ENCODE data around the gene SUCNR1. TPM values are rescaled to one million over a fixed set of nuclear protein-coding genes. Genes with fewer than 3 reads are reported as not detected.

Gene SUCNR1
- total RNA-seq, 2 donors from 2014 or later = 0.26 to 0.33 TPM

DNA sequence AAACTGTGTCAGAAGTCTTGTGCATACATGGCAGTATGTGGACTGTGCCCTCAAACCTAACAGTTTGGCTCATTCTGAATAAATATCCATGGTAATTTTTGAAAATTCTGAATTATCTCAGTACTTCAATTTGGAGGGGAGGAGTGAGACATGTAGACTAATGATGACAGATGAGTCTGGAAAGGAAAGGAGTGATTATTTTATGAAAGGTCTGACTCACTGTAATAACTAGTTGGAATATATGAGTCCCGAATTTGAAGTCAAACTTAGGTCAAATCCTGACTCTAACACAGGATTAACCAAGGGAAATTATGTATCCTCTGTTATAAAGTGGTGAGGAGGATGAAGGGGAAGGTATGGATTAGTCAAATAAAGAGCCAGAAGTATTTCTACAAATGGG lies 38.6 kb downstream of the SUCNR1 start:
- 44 to 61% methylated on average over 1 of the region's 1 CpG for WGBS, 2 donors
- H3K27me3 ChIP-seq = no peaks in the 10 kb centered on the region
- no peak overlapping the region for H3K27ac ChIP-seq
- no peak for DNase-seq
- TF ChIP-seq CTCF (IDR thresholded peaks at IDR 0.05) = no peak
- TF ChIP-seq POLR2A (IDR thresholded peaks at IDR 0.05) = no peak
- no peaks in the 10 kb centered on the region for H3K4me1 ChIP-seq
- intact Hi-C loops (cut with DNase I) = no loop called here
- no peaks in the 10 kb centered on the region for H3K9me3 ChIP-seq
- no peak overlapping the region for H3K4me3 ChIP-seq
- no peak for ATAC-seq
- no peaks in the 10 kb centered on the region for H3K36me3 ChIP-seq (replicated peaks in 1 of 2; ENCODE audit: insufficient read depth in 1 of 2, low read depth in 2 of 2)

DNA sequence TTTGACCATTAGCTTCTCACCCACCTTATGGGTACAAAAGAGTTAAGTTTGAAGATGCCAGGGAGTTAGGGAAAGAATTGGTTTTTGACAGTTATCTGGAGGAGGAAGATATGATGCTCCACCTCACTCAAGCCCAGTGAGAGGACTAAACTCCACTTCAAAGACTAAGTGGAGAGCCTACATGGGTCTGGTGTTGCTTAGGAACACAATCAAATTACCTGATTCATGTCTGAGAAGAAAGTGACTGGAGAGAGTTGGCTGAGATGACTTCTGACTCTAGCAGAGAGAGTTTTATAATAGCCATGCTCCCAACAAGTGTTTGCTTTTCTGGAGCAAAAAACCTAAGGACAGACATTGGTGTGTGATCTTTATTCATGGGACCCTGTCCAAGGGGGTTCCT lies 43.3 kb downstream of the SUCNR1 start:
- ATAC-seq (no peak), DNase-seq (no peak)
- H3K27me3 ChIP-seq = no peaks in the 10 kb centered on the region
- H3K4me1 ChIP-seq = no peaks in the 10 kb centered on the region
- H3K9me3 ChIP-seq = no peaks in the 10 kb centered on the region
- no peak overlapping the region for H3K4me3 ChIP-seq
- TF ChIP-seq POLR2A (IDR thresholded peaks at IDR 0.05) (no peak), CTCF (IDR thresholded peaks at IDR 0.05) (no peak)
- intact Hi-C loops (cut with DNase I) = no loop called here
- no peak overlapping the region for H3K27ac ChIP-seq
- H3K36me3 ChIP-seq (replicated peaks in 1 of 2; ENCODE audit: insufficient read depth in 1 of 2, low read depth in 2 of 2) = no peaks in the 10 kb centered on the region

GRCh38 chr3:151918253-151919029 lies 45.0 kb downstream of the SUCNR1 start:
- WGBS, 2 donors = 40 to 41% methylated on average over 5 of the region's 5 CpGs
- Histone ChIP-seq H3K27ac (no peak overlapping the region), H3K4me1 (no peaks in the 10 kb centered on the region), H3K9me3 (no peaks in the 10 kb centered on the region), H3K27me3 (no peaks in the 10 kb centered on the region), H3K4me3 (no peak overlapping the region), H3K36me3 (replicated peaks in 1 of 2; ENCODE audit: insufficient read depth in 1 of 2, low read depth in 2 of 2) (no peaks in the 10 kb centered on the region)
- DNase-seq (no peak), ATAC-seq (peak; percentile 35)
- intact Hi-C loops (cut with DNase I) = no loop called here
- TF ChIP-seq CTCF (IDR thresholded peaks at IDR 0.05) = peak in 6 of 7 experiments; percentile 41 to 68 (median 62)
- no peak for TF ChIP-seq POLR2A (IDR thresholded peaks at IDR 0.05)

- H3K36me3 ChIP-seq (replicated peaks in 1 of 2; ENCODE audit: insufficient read depth in 1 of 2, low read depth in 2 of 2) = no peaks in the 10 kb centered on the region
- no peaks in the 10 kb centered on the region for H3K9me3 ChIP-seq
- TF ChIP-seq CTCF (IDR thresholded peaks at IDR 0.05) = no peak
- no peak for TF ChIP-seq POLR2A (IDR thresholded peaks at IDR 0.05)
- no peak overlapping the region for H3K4me3 ChIP-seq
- DNase-seq = no peak
- ATAC-seq = no peak
- intact Hi-C loops (cut with DNase I) = no loop called here
- no peaks in the 10 kb centered on the region for H3K4me1 ChIP-seq
- no peaks in the 10 kb centered on the region for H3K27me3 ChIP-seq
- no peak overlapping the region for H3K27ac ChIP-seq
- WGBS, 2 donors = 56% methylated on average over 2 of the region's 2 CpGs
Observed at GRCh38 chr3:151919030-151919328, 45.5 kb downstream of the SUCNR1 start.

DNA sequence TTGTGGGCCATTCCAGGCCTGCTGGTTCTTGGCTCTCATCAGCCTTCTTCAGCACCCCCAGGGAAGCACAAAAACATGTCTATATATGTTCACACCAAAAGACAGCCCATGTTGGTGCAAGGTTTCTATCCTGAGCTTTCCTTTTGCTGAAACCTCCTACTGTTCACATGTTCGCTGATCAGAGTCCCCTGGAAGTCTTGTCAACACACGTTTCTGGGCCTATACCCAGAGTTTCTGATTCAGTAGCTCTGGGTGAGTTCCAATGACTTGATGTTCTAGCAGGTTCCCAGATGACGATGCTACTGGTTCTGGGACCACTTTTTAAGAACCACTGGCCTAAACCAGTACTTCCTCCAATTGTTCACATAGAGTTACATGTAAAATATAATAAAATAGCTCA lies 46.0 kb downstream of the SUCNR1 start:
- no peak for ATAC-seq
- Histone ChIP-seq H3K36me3 (replicated peaks in 1 of 2; ENCODE audit: insufficient read depth in 1 of 2, low read depth in 2 of 2) (no peaks in the 10 kb centered on the region), H3K9me3 (no peaks in the 10 kb centered on the region), H3K4me3 (no peak overlapping the region), H3K27ac (no peak overlapping the region), H3K4me1 (no peaks in the 10 kb centered on the region), H3K27me3 (no peaks in the 10 kb centered on the region)
- 67% methylated on average over 3 of the region's 3 CpGs for WGBS, 2 donors
- intact Hi-C loops (cut with DNase I) = no loop called here
- TF ChIP-seq CTCF (IDR thresholded peaks at IDR 0.05) = no peak
- TF ChIP-seq POLR2A (IDR thresholded peaks at IDR 0.05) = no peak
- DNase-seq = no peak
